CD1c-positive myeloid dendritic cell (primary cell): Measurements from ENCODE around the gene PTPMT1.
"Not testable (repeated sequence)": the region's sequence is repeated elsewhere in the genome, so short reads cannot be mapped to it uniquely, and the experiment has no call there.

Experiments used
- DNase-seq: peaks from one replicate; pipeline ENCODE4 v3.0.0-alpha.2; 2016; ENCODE audit errors: extremely low spot score

The PTPMT1 gene

GRCh38 chr11:47546274-47546673, 19.1 kb upstream of the PTPMT1 start:
- DNase-seq = not testable (repeated sequence)

- peak; percentile 52 for DNase-seq
Measured at GRCh38 chr11:47550288-47551047, 14.9 kb upstream of the PTPMT1 start.

GRCh38 chr11:47551086-47551485, 14.3 kb upstream of the PTPMT1 start:
- DNase-seq = peak; percentile 50

GRCh38 chr11:47552056-47552565, 13.3 kb upstream of the PTPMT1 start:
- peak; percentile 60 for DNase-seq

GRCh38 chr11:47552566-47553405, 12.6 kb upstream of the PTPMT1 start, which contains the start of gene CELF1:
Gene CELF1 (minus strand): TSS chr11:47553132. CDS start chr11:47499523, 53,609 bp downstream.
- peak; percentile 97 for DNase-seq

DNA sequence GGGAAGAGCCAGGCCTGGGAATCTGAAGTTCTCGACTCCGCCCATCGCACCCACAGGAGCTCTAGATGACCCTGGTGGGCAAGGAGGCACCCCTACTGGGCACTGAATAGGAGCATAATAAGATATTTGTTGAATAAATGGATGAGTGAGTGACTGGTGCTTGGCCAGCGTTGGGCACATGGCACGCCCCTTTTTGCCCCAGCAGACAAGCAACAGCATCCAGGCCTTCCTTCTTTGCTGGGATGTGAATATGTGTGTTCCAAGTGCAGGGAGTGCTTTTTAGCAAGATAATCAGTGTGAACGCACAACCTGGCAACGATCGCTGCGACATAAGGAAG, 12.0 kb upstream of the PTPMT1 start:
- no peak for DNase-seq

DNA sequence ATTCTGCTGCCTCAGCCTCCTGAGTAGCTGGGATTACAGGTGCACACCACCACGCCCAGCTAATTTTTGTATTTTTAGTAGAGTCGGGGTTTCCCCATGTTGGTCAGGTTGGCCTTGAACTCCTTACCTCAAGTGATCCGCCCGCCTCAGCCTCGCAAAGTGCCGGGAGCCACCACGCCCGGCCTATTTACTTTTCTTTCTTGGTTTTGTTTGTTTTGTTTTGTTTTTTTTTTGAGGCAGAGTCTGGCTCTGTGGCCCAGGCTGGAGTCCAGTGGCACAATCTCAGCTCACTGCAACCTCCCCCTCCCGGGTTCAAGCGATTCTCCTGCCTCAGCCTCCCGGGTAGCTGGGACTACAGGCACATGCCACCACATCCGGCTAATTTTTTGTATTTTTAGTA, 8.4 kb upstream of the PTPMT1 start:
- not testable (repeated sequence) for DNase-seq

GRCh38 chr11:47558695-47559094, 6.7 kb upstream of the PTPMT1 start:
- no peak for DNase-seq

DNA sequence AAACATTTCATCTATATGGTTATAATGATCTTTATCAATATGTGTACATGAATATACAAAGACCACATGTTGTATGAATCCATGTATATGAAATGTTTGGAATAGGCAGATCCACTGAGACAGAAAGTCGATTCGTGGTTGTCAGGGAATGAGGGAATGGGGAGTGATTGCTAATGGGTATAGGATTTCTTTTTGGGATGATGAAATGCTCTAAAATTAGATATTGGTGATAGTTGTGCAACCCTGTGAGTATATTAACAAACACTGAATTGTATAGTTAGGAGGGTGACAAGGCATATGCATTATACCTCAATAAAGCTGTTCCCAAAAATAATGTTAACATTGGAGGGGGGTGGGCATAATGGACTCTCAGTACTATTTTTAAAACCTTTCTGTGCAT, 5.0 kb upstream of the PTPMT1 start:
- DNase-seq = no peak

DNA sequence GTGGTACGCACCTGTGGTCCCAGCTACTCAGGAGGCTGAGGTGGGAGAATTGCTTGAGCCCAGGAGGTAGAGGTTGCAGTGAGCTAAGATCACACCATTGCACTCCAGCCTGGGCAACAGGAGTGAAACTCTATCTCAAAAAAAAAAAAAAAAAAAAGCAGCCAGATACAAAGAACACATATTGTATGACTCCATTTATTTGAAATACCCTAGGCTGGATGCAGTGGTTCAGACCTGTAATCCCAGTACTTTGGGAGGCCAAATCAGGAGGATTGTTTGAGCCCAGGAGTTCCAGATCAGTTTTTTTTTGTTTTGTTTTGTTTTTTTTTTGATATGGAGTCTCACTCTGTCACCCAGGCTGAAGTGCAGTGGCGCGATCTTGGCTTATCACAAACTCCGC, 3.0 kb upstream of the PTPMT1 start:
- not testable (repeated sequence) for DNase-seq

DNA sequence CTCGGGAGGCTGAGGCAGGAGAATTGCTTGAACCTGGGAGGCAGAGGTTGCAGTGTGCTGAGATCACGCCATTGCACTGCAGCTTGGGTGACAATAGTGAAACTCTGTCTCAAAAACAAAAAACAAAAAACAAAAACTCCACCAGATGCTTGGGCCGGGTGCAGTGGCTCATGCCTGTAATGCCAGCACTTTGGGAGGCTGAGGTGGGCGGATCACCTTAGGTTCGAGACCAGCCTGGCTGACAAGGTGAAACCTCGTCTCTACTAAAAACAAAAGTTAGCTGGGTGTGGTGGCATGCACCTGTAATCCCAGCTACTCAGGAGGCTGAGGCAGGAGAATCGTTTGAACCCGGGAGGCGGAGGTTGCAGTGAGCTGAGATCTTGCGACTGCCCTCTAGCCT, 1.0 kb upstream of the PTPMT1 start:
- DNase-seq = not testable (repeated sequence)

DNA sequence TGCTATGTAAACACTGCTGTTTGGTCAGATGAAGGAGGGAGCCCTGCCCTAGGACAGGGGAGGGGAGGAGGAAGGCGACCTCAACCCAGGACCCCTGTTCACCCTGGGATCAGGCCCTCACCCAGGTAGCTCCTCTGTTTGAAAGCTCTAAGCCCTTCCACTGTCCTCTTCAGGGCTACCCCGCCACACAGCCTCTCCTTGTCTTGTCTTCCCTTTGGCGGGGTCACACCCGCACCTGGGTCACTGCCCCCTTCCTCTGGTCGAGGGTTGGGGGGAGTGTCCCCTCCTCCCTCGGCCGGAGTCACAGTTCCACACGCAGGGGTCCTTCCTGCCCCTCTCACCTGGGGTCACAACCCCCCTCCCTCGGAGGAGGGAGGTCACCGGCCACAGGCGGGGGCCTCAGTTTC, 463 bp upstream of the PTPMT1 start:
- DNase-seq = no peak

DNA sequence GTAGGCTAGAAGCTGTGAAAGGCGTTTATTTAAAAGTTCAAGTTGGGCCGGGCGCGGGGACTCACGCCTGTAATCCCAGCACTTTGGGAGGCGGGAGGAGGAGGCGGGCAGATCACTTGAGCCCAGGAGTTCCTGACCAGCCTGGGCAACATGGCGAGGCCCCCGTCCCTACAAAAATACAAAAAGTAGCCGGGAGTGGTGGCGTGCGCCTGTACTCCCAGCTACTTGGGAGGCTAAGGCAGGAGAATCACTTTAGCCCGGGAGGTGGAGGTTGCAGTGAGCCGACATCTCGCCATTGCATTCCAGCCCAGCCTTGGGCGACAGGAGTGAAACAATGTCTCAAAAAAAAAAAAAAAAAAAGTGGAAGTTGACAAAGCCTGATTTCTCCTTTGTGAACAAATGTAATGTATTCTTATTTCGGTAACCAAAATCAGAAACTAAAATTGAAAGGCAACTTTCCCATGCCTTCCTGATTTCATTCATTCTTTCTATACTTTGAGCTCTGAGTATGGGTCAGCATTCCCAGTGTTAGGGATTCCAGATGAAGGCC, 825 bp downstream of the PTPMT1 start:
- peak; percentile 34 for DNase-seq

- no peak for DNase-seq
Measured at GRCh38 chr11:47569646-47570045, 4.2 kb downstream of the PTPMT1 start.

GRCh38 chr11:47570651-47571356, 5.4 kb downstream of the PTPMT1 start:
- peak; percentile 41 for DNase-seq

DNA sequence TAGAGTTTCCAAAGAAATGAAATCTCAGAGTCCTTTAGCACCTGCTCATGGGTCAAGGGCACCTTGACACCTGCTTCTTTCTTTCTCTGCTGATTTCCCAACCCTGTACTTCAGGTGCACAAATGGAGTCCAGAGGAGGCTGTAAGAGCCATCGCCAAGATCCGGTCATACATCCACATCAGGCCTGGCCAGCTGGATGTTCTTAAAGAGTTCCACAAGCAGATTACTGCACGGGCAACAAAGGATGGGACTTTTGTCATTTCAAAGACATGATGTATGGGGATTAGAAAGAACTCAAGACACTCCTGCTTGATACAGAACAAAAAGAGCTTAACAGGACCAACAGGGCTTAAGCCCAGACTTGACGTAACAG, 5.9 kb downstream of the PTPMT1 start:
- DNase-seq = no peak

DNA sequence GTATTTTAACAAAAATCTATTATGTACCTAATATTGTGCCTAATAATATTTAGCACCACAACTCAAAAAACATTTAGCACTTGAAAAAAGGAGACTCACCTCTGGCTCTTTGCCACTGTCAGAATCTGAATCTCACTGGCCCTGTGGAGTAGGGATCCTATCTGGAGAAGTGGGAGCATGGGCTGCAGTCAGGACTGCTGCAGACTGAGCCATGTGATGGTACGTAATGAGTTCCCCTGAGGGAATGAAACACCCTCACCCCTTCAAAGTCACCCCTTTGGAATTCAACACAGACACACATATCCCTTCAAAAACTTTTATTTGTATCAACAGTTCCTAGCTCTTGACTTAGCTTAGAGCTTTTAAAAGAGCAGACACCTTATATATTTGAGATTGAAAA, 6.5 kb downstream of the PTPMT1 start:
- no peak for DNase-seq

- no peak for DNase-seq
Measured at GRCh38 chr11:47572715-47573255, 7.4 kb downstream of the PTPMT1 start.

DNA sequence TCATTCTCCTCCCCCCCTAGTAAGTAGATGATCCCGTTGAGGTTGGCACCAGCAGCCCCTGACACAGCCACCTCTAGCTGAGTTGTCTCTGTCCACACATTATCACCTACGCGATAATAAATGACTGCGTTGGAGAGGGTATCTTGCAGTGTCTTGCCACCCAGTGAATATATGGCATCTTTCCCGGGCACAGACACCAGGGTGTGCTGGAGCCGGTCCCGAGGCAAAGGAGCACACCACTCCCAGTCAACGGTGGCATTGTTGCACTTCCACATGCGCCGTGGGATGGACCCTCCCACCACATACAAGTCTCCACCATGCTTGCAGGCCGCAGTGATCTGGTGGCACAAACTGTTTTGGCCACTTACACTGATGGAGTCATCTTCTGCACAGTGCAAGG, 7.9 kb downstream of the PTPMT1 start:
- DNase-seq = no peak

DNA sequence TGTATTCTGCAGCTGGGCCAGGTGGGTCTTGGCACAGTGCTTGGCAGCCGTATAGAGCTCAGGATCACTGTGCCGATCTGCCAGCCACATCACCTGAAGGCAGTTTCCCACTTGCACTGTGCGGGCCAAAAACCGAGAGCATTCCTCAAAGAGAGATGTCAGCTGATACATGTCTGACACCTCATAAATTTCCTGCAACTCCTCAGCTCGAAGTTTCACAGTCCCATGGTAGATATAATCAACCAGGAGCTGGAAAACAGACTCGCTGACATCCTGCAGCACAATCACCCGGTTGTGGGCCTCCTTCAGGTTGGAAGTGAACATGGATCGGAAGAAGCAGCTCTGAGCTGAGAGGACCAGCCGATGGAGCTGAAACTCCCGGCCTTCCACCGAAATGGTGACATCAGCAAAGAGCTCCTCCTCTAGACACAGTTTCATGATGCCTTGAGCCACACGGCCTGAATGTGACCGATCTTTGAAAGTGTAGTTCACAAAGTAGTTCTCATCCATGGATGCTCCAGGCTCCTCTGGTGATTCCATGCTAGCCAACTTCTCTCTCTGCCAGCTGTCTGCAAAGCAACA, 12.2 kb downstream of the PTPMT1 start:
- no peak for DNase-seq
